Bronchial epithelial cell (primary cell): Measurements from ENCODE around the gene TSPAN16. TPM values are rescaled to one million over a fixed set of nuclear protein-coding genes. Genes with fewer than 3 reads are reported as not detected.

ENCODE experiments used
- DNase-seq: peaks from one replicate; pipeline ENCODE4 v3.0.0-alpha.2; 2010; ENCODE audit warnings: low read depth
- FAIRE-seq: peaks from 2 replicates; lab custom pipeline; 2011; peaks lifted over from hg19 to GRCh38; lab: Jason Lieb, UNC
- H3K27me3 ChIP-seq: 2 replicates; pipeline ENCODE4 v1.5.1; 2011; ENCODE audit warnings: low read length; ENCODE audit not compliant: control insufficient read depth, insufficient read depth
- H3K36me3 ChIP-seq: 2 replicates; pipeline ENCODE4 v1.5.1; 2011; ENCODE audit warnings: low read length; ENCODE audit not compliant: control insufficient read depth, insufficient read depth
- H3K4me3 ChIP-seq: 2 replicates; pipeline ENCODE4 v1.5.1; 2011; ENCODE audit warnings: mild to moderate bottlenecking, low read depth, low read length, control low read depth
- total RNA-seq: library from RNA; depleted of rRNA; stranded (reverse); fragments of >200 nt; gene quantifications from 2 replicates; pipeline ENCODE4 v1.2.1, GENCODE V29; 2014
- TF ChIP-seq, protein P1 (sequence below): IDR thresholded peaks from 2 replicates; pipeline ENCODE4 v1.5.1; 2011; ENCODE audit warnings: mild to moderate bottlenecking, moderate library complexity, low read length, control low read depth, inconsistent platforms; ENCODE audit not compliant: insufficient read depth, severe bottlenecking

Gene TSPAN16
- total RNA-seq, 1 donor from 2014 or later = not detected

DNA sequence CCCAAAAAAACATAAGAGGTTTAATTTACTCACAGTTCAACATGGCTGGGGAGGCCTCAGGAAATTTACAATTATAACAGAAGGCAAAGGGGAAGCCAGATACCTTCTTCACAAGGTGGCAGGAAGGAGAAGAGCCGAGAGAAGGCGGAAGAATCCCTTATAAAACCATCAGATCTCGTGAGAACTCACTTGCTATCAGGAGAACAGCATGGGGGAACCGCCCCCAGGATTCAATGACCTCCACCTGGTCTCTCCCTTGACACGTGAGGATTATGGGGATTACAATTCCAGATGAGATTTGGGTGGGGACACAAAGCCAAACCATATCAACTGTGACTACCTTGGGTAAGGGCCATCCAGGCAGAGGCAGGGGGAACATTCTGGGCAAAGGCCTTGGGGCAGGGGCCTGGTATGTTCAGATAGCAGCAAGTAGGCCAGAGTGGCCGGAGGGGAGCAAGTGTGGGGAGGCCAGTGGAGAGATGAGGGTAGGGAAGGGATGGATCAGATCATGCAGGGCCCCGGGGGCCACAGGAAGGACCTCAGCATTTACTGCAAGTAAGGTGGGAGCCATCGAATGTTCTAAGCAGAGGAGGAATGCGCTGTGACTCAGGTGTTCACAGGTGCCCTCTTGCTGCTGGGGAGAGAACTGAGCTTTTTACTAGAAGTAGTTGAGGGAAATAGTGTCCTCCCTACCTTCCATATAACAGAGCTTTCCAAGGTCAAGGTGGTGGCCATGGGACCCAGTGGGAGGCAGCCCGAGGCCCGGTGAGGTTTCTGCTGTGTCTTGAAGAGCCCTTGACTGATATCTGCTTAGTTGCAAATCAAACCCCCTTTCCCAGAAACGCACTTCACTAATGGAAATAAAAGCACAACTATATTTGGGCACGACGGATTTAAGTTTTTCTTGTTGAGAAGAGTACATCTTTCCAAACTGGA, 25.5 kb downstream of the TSPAN16 start:
- no peak for FAIRE-seq
- Histone ChIP-seq H3K27me3 (no peaks in the 10 kb centered on the region), H3K4me3 (no peak overlapping the region), H3K36me3 (no peaks in the 10 kb centered on the region)
- no peak for DNase-seq
- TF ChIP-seq, protein P1, sequence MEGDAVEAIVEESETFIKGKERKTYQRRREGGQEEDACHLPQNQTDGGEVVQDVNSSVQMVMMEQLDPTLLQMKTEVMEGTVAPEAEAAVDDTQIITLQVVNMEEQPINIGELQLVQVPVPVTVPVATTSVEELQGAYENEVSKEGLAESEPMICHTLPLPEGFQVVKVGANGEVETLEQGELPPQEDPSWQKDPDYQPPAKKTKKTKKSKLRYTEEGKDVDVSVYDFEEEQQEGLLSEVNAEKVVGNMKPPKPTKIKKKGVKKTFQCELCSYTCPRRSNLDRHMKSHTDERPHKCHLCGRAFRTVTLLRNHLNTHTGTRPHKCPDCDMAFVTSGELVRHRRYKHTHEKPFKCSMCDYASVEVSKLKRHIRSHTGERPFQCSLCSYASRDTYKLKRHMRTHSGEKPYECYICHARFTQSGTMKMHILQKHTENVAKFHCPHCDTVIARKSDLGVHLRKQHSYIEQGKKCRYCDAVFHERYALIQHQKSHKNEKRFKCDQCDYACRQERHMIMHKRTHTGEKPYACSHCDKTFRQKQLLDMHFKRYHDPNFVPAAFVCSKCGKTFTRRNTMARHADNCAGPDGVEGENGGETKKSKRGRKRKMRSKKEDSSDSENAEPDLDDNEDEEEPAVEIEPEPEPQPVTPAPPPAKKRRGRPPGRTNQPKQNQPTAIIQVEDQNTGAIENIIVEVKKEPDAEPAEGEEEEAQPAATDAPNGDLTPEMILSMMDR = peak; percentile 44

DNA sequence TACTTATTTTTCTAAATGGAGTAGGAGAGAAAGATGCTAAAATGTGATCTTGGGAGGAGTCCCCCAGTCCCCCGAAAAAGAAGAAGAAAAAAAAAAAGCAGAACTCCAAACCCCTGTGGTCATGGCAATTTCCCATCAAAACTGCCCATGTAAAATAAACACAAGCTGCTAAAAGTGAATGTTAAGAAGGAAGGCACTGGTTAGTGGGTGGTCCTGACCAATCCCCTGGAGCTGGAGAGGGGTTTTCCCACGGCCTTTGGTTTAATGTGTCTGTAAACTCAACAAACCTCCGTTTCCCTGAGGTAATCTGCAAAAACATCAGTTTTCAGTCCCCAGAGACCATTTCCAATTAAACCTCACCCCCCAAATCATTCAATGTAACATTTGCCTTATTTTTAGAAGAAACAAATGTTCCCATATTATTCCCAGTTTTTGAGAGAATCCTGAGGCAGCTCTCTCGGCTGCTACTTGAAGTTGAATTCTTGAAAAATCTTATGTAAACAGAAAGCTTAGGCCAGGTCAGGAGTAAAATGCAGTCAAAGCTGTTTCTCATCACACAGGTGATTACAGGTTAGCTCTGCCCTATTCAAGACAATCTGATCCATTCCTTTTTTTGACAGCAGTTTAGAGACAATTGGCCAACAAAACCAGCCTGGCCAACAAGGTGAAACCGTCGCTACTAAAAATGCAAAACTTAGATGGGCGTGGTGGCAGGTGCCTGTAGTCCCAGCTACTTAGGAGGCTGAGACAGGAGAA, 26.5 kb downstream of the TSPAN16 start:
- DNase-seq = no peak
- TF ChIP-seq, protein P1 = no peak
- FAIRE-seq = no peak
- Histone ChIP-seq H3K36me3 (no peaks in the 10 kb centered on the region), H3K4me3 (no peak overlapping the region), H3K27me3 (no peaks in the 10 kb centered on the region)

DNA sequence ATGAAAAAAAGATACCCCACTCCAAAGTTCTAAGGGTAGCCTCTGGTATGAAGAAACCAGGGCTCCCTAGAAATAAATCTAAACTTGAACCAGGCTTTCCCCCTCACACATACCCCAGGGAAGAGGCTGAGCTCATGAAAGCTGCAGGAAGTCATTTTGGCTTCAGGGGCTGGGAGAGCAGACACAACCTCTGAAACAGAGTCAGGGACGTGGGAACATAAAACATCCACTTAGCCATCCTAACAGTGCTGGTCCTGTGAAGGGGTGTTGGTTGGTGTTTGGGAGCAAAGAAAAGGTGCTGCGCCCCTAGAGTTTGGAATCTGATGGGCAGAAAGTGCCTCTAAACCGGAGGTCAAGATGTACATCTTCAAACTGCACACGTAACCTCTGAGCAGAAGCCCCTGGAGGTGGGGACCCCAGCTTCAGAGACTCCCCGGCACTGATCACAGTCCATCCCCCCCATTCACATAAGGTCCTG, 27.7 kb downstream of the TSPAN16 start:
- FAIRE-seq = no peak
- TF ChIP-seq, protein P1 = no peak
- no peaks in the 10 kb centered on the region for H3K27me3 ChIP-seq
- no peaks in the 10 kb centered on the region for H3K36me3 ChIP-seq
- no peak for DNase-seq
- no peak overlapping the region for H3K4me3 ChIP-seq

DNA sequence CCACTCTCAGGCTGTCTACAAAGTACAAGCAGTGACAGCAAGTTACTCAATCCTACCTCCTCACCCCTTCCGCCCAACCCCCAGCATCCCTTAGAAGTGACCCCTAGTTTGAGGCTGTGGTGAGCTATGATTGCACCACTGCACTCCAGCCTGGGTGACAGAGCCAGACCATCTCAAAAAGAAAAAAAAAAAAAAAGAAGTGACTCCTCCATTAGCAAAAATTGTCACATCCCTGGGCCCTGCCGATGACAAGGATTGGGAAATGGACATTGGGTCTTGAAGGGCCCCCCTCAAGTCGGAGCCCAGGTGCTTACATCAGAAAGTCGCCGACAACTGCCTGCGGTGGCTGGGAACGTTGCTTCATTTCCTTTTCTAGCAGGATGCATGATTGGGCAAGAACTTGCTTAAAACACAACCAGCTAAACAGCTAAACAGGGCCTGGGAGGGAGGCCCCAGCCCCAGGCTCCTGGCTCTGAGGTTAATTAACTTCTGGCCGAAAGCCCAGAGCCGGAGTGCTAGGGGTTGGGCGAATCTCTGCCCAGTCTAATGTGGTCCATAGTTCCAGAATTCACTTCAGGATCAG, 28.2 kb downstream of the TSPAN16 start:
- H3K27me3 ChIP-seq = no peaks in the 10 kb centered on the region
- H3K4me3 ChIP-seq = no peak overlapping the region
- no peak for FAIRE-seq
- DNase-seq = peak; percentile 93
- no peaks in the 10 kb centered on the region for H3K36me3 ChIP-seq
- TF ChIP-seq, protein P1 = no peak

DNA sequence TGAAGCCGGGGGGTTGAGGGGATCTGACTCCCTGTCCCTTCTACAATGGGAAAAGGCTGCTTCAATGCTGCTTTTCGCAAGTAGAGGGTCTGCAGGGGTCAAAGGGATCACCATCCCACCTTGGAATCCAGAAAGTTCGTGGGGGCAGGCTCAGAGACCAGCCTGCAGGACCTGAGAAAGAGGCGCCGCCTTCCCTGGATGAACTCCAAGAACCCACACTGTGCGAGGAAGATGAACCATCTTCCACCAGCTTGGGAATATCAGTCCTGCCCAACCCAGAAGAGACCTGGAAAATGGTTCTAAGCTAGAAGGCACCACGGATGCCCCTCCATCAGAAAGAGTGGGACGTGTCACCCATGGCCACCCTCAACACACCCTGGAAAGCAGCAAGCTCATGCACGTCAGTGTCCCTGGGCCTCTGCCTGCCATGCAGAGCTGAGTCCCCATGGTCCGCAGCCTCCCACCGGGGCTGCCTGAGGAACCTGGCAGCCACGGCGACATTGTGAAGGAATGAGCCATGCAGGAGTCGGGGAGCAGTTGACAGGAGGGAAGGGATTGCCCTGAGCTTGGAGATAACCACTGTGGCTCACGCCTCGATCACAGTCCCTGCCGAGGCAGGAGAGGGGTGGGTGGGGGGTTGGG, 28.9 kb downstream of the TSPAN16 start:
- H3K27me3 ChIP-seq = no peaks in the 10 kb centered on the region
- DNase-seq = no peak
- no peak for FAIRE-seq
- no peaks in the 10 kb centered on the region for H3K36me3 ChIP-seq
- TF ChIP-seq, protein P1 = no peak
- H3K4me3 ChIP-seq = no peak overlapping the region
